CD1c-positive myeloid dendritic cell (primary cell): Measurements from ENCODE around the gene ENOX1.
"Not testable (repeated sequence)": the region's sequence is repeated elsewhere in the genome, so short reads cannot be mapped to it uniquely, and the experiment has no call there.

Experiments used
- DNase-seq: peaks from one replicate; pipeline ENCODE4 v3.0.0-alpha.2; 2016; ENCODE audit errors: extremely low spot score

Gene ENOX1

GRCh38 chr13:43786766-43787517 is at the start of gene ENOX1:
Gene ENOX1, minus strand, starts transcription at chr13:43786972.
- peak; percentile 54 for DNase-seq

GRCh38 chr13:43835701-43836100 is 48.9 kb upstream of the ENOX1 start:
- DNase-seq, result no peak

- no peak for DNase-seq
Observed at GRCh38 chr13:43831088-43831487, 44.3 kb upstream of the ENOX1 start.

- peak; percentile 36 for DNase-seq
Observed at GRCh38 chr13:43830497-43830881, 43.7 kb upstream of the ENOX1 start.

- DNase-seq, result not testable (repeated sequence)
Observed at GRCh38 chr13:43824656-43825055, 37.9 kb upstream of the ENOX1 start.

GRCh38 chr13:43822969-43823368 is 36.2 kb upstream of the ENOX1 start:
- DNase-seq, result no peak

GRCh38 chr13:43816401-43816889 is 29.7 kb upstream of the ENOX1 start:
- DNase-seq, result no peak

- no peak for DNase-seq
Observed at GRCh38 chr13:43815204-43815603, 28.4 kb upstream of the ENOX1 start.

GRCh38 chr13:43808676-43809075 is 21.9 kb upstream of the ENOX1 start:
- no peak for DNase-seq

GRCh38 chr13:43805681-43806128 is 18.9 kb upstream of the ENOX1 start:
- no peak for DNase-seq

- DNase-seq, result peak; percentile 3
Observed at GRCh38 chr13:43805071-43805468, 18.3 kb upstream of the ENOX1 start.

GRCh38 chr13:43804461-43805070 is 17.8 kb upstream of the ENOX1 start:
- DNase-seq, result peak; percentile 68

- DNase-seq, result no peak
Observed at GRCh38 chr13:43802511-43802910, 15.7 kb upstream of the ENOX1 start.

GRCh38 chr13:43800828-43801227 is 14.1 kb upstream of the ENOX1 start:
- no peak for DNase-seq

- no peak for DNase-seq
Observed at GRCh38 chr13:43799191-43799590, 12.4 kb upstream of the ENOX1 start.

GRCh38 chr13:43797869-43798268 is 11.1 kb upstream of the ENOX1 start:
- no peak for DNase-seq

- no peak for DNase-seq
Observed at GRCh38 chr13:43797159-43797558, 10.4 kb upstream of the ENOX1 start.

- DNase-seq, result no peak
Observed at GRCh38 chr13:43794416-43794815, 7.6 kb upstream of the ENOX1 start.

GRCh38 chr13:43792076-43792881 is 5.5 kb upstream of the ENOX1 start:
- no peak for DNase-seq

GRCh38 chr13:43787997-43788396 is 1.2 kb upstream of the ENOX1 start:
- no peak for DNase-seq

- no peak for DNase-seq
Observed at GRCh38 chr13:43787518-43787891, 733 bp upstream of the ENOX1 start.

- DNase-seq, result no peak
Observed at GRCh38 chr13:43786472-43786765, 353 bp downstream of the ENOX1 start.
